Measurements from ENCODE around the gene CDYL2.

Gene CDYL2

DNA sequence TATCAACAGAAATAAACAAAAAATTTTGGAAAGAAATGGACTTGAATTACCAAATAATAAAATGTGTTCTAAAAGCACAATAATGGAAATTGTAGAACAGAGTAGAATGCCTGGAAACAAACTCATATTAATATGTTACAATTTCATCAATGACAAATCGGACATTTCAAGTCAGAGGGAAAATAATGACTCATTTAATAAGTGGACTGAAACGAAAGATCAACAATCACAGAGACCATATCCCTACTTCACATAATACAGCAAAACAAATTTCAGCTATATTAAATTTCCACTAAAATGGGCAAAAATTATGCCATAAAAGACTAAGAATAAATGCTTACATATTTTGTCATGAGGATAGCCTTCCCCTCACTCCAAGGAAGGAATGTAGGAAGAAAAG lies 25.7 kb downstream of the CDYL2 start:
- DNase-seq (ENCODE audit: low spot score): no peak
- TF ChIP-seq, protein P1, sequence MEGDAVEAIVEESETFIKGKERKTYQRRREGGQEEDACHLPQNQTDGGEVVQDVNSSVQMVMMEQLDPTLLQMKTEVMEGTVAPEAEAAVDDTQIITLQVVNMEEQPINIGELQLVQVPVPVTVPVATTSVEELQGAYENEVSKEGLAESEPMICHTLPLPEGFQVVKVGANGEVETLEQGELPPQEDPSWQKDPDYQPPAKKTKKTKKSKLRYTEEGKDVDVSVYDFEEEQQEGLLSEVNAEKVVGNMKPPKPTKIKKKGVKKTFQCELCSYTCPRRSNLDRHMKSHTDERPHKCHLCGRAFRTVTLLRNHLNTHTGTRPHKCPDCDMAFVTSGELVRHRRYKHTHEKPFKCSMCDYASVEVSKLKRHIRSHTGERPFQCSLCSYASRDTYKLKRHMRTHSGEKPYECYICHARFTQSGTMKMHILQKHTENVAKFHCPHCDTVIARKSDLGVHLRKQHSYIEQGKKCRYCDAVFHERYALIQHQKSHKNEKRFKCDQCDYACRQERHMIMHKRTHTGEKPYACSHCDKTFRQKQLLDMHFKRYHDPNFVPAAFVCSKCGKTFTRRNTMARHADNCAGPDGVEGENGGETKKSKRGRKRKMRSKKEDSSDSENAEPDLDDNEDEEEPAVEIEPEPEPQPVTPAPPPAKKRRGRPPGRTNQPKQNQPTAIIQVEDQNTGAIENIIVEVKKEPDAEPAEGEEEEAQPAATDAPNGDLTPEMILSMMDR (IDR thresholded peaks at IDR 0.05): no peak
- H3K27ac ChIP-seq: no peak overlapping the region
- no peak overlapping the region for H3K4me3 ChIP-seq

- no peak overlapping the region for H3K27ac ChIP-seq
- no peak for DNase-seq (ENCODE audit: low spot score)
- no peak overlapping the region for H3K4me3 ChIP-seq
- TF ChIP-seq, protein P1 (IDR thresholded peaks at IDR 0.05): no peak
These were observed 27.5 kb downstream of the CDYL2 start for GRCh38 chr16:80776856-80777255.

GRCh38 chr16:80775450-80775849 lies 28.9 kb downstream of the CDYL2 start:
- H3K4me3 ChIP-seq: no peak overlapping the region
- H3K27ac ChIP-seq: no peak overlapping the region
- TF ChIP-seq, protein P1 (IDR thresholded peaks at IDR 0.05): no peak
- DNase-seq (ENCODE audit: low spot score): no peak

GRCh38 chr16:80766798-80767197 lies 37.6 kb downstream of the CDYL2 start:
- no peak overlapping the region for H3K27ac ChIP-seq
- H3K4me3 ChIP-seq: no peak overlapping the region
- TF ChIP-seq, protein P1 (IDR thresholded peaks at IDR 0.05): no peak
- no peak for DNase-seq (ENCODE audit: low spot score)

DNA sequence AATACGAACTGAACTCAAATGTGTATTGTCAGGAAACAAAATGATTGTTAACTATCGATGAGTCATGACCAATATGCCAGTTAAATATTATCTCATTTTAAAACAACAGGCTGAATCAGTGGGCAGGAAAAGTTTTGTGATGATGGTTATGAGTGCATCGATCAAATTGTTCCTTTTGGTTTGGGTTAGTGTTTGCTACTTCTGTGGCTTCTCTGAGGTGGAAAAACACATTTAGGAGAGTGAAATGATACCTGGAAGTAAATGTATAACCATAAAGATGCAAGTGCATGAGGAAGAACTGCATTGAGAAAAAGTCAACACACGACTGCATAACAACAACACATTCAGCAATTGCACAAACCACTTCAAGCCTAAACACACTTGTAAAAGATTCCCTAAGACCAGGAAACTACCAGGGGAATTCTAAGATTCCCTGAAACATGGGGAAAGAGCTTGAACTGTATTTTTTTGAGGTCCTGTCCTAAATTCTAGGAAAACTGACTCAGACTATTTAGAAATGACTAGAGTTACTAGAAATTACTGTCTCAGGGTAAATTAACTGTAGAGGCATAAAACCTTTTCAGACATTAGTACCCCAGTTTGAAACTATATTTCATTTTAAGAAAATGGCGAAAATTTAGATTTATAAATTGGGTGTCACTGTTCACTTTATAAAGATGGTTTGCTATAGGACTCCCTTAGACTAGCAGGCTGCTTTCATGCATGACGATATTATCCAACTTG lies 44.8 kb downstream of the CDYL2 start:
- Histone ChIP-seq H3K4me3 (no peak overlapping the region), H3K27ac (no peak overlapping the region)
- TF ChIP-seq, protein P1 (IDR thresholded peaks at IDR 0.05): no peak
- no peak for DNase-seq (ENCODE audit: low spot score)

- Histone ChIP-seq H3K27ac (no peak overlapping the region), H3K4me3 (no peak overlapping the region)
- TF ChIP-seq, protein P1 (IDR thresholded peaks at IDR 0.05): no peak
- DNase-seq (ENCODE audit: low spot score): no peak
These were observed 49.9 kb downstream of the CDYL2 start for GRCh38 chr16:80754476-80754875.

- TF ChIP-seq, protein P1 (IDR thresholded peaks at IDR 0.05): no peak
- DNase-seq (ENCODE audit: low spot score): no peak
- Histone ChIP-seq H3K27ac (no peak overlapping the region), H3K4me3 (no peak overlapping the region)
These were observed 51.9 kb downstream of the CDYL2 start for GRCh38 chr16:80752541-80752940.
